IPS-NIHi7 (cell line): Measurements from ENCODE around the gene TENT5C.

ENCODE experiments used
- DNase-seq: peaks from one replicate; pipeline ENCODE4 v3.0.0; 2012; ENCODE audit warnings: mixed read lengths; ENCODE audit errors: extremely low spot score

The TENT5C gene

GRCh38 chr1:117573386-117574023 lies 32.3 kb upstream of the TENT5C start:
- DNase-seq, result no peak

DNA sequence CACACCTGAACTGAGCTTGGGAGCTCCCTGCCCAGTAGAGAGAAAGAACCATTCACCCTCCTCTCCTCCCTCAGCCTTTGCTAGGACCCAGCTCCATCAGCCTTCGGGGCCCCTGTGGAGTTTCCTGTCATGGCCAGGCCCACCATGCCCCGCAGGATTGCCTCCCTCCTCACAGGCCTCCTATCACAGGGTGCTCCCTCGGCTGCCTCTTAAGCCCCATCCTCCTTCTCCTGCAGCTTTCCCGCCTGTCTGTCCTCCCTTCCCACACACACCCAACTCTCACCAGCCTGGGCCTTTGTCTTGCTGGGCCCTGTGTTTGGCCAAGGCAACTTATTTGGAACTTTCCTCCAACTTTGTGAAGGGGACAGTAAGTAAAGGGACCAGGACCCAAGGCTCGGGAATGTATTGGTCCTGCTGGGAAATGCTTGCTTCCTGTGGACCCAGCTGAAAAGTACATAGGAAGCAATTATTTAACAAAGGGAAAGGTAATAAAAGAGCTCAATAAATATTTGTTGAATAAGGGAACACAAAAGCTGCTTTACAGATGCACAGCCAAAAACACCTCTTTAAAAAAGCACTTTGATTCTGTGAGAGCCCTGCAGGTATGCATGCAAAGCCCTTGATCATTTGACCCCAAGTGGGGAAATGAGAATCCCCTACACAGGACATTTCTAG lies 31.6 kb upstream of the TENT5C start:
- no peak for DNase-seq

DNA sequence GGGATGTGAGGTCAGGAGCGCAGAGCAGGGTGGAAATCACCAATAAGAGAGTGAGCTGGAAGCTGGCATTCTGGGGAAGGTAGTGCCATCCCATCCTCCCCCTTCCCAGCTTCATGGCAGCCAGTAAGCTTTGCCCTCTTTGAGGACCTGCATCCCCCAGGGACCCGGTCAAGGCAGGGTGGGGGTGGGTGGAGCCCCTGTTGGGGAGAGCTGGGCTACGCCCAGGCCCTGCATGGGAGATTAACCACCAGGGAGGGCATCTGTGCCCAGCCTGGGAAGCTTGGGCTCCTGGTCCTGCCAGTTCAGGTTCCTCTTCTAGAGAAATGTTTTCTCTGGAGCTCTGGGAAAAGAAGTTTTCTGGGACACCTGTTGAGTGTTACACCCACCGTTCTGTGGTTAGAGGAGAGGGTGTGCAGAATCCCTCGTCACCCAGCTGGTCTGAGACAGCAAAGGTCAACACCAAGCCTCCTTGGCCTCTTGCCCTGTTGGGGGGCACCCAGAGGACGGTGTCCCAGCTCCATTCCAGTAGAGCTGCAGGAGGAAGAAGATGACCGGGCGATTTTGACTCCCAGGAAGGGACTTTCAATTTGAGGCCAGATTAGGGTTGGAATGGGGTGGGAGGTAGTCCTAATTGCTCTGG lies 30.1 kb upstream of the TENT5C start:
- no peak for DNase-seq

GRCh38 chr1:117576236-117576635 lies 29.6 kb upstream of the TENT5C start:
- no peak for DNase-seq

DNA sequence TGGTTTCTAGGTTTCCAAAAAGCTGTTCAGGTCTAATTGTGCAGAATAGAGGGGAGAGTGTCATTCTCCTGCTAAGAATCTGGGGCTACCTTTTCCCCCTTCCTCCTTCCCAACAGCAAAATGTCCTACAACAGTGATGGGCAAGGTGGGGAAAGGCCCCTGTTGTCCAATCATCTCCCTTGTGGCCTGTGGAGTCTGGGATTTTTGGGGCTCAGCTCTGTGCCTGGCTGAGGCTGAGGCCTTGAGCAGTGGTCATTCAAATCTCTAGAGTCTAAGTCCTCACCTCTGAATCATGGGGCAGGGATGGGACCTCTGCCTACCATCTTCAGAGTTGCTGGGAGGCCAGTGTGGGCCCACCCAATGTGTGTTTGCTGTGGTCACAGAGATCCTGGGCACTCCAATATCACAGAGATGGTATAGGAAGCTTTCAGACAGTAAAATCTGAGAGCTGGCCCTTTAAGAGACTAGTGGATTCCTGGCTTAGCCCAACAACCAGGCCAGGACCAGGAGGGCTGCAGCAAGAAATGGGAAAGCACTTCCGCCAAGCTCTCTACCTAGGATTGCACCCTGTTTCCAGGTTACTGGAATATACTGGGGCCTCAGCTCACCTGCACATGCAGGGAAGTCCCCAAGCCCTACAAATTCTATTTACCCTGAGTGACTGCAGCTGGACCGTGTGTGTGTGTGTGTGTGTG lies 28.5 kb upstream of the TENT5C start:
- DNase-seq, result no peak

GRCh38 chr1:117578466-117578865 lies 27.4 kb upstream of the TENT5C start:
- DNase-seq, result no peak

DNA sequence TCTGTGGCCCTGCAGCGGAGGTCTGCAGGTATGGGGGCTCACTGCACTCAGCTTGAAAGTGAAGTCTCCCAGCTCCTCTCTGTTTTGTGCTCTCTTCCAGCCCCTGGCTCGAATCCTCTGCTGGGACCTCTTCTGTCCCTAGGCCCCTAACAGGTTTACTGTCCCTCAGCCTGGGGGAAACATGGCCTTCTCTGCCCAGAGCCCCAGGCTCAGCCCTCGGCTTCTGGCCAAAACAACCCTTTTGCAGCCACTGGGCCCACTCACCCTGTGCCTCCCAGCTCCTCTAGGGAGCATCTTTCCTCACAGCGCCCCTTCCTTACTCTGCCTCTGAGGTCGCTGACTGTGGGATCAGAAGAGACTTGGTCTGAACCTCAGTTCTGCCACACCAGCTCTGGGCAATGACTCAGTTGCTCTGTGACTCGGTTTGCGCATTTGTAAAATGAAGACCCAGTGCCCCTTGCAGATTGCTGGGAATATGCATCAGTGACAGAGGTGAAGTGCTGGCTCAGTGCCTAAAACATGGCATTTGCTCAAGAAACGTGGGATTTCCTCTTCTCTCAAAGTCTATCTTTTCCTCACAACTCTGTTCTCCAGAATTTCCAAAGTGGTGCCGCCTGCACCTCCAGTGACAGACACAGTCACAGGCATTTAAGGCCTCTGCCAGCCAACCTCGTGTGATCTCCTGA lies 26.5 kb upstream of the TENT5C start:
- DNase-seq, result no peak

GRCh38 chr1:117580436-117580835 lies 25.4 kb upstream of the TENT5C start:
- DNase-seq, result no peak

DNA sequence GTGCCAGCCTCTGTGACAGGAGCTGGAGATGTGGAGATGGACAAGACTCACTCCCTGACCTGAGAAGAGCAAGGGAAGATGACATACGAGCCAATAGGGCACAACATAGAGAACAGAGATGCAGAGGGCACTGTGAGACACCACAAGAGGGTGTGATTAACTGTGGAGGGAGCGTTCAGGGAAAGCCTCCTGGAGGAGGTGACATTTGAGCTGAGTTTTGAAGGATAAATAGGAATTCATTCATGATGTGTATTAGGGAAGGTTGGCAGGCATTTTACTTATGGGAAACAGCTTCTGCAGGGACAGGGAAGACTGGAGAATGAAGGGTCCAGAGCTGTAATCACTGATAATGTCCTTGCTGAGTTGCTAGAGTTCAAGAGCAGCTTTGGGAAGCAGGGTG lies 25.0 kb upstream of the TENT5C start:
- DNase-seq, result no peak

DNA sequence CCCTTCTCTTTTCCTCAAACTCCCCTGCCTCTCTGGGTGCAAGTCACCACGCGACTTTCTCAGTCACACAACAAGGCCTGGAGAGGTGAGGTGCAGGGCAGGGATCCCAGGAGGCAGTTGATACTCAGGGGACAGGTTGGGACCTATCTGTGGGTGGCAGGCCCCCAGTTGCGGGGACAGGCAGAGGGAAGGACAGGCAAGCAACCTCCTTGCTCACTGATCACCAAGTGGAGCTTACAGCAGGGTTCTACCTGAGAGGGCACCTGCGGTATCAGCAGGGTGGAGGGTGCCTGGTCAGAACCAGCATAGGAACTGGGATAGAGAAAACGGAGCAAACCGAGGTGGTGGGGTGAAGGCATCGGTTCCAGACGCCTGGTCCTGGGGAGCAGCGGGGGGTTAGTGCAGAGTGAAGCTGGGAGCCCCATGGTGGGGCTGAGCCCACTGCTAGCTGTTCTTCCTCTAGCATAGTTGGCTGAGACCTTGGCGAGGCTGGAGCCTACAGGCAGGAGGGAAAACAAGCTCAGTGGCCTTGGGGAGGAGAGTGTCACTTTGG lies 24.4 kb upstream of the TENT5C start:
- no peak for DNase-seq

DNA sequence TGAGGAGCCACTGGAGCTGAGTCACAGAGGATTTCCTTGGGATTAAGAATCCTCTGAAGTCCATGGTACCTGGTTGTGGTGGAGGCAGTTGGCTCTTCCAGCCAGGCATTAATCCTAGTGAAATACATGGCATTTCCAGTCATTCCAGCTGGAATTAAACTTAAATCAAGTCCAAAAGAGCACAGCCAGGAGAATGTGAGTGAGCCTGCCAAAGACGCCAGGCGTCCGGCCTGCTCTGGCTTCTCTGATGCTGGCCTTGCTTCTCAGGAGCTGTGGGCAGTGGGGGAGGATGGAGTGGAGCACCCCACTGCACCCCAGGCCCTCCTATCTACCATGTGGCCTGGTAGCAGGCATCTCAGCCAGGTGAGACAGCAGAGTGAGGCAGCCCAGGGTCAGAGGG lies 23.4 kb upstream of the TENT5C start:
- DNase-seq, result no peak

GRCh38 chr1:117583247-117583646 lies 22.6 kb upstream of the TENT5C start:
- no peak for DNase-seq

GRCh38 chr1:117584181-117584580 lies 21.7 kb upstream of the TENT5C start:
- no peak for DNase-seq

GRCh38 chr1:117585086-117585485 lies 20.8 kb upstream of the TENT5C start:
- DNase-seq, result no peak

DNA sequence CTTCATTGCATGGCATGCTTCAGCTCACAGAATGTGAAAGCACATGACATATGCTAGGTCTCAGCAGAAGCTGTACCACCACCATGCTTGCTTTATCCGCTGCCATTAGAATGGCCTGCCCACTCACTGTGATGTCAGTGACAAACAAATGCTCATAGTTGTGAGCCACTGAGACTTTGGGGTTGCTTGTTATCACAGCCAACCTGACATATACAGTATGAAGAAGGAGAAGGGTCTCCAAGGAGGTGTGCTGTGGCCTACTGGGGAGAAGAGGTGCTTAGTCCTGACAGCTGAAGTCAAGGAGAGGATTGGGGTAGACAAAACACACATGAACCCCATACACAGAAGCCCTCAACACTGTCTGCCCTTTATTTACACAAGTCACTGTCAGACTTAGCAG lies 19.5 kb upstream of the TENT5C start:
- DNase-seq, result no peak

- no peak for DNase-seq
Measured at GRCh38 chr1:117586747-117587498, 18.9 kb upstream of the TENT5C start.

DNA sequence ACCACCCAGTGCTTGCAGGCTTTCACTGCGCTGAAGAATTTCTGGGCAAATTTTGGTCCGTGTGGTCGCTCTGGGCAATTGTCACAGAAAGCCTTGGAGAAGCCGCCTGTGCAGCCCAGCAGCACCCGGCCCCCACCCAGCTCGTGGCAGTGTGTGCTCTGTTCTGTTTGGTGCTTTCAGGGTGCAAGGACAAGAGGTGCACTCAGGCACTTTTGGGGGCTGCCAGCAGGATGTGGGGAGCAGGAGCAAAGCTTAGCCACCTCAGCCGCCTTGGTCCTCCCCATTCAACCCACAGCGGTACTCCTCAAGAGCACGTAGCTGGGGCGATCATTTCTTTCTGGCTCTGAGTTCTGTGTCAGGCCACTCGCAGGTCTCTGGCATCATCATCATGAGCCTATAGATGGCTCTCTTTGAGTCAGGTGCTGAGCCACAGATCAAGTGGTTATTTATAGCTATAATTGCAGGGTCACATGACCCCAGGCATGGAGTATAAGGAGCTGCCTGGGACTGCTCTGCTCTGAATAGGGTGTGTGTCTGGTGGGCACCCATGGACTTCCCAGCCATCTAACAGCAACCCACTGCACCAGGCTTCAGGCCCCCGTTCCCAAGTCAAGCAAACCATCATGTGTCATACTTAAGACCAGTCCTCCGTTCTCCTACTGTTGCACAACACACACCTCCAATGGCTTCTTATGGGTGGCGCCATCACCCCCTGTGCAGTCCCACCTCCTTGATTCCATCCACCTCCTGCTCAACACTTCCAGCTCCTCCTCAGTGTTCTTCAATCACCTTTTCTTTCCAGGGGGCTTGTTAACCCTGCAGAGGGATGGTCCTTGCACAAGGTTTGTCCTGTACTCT lies 18.1 kb upstream of the TENT5C start:
- DNase-seq, result no peak

DNA sequence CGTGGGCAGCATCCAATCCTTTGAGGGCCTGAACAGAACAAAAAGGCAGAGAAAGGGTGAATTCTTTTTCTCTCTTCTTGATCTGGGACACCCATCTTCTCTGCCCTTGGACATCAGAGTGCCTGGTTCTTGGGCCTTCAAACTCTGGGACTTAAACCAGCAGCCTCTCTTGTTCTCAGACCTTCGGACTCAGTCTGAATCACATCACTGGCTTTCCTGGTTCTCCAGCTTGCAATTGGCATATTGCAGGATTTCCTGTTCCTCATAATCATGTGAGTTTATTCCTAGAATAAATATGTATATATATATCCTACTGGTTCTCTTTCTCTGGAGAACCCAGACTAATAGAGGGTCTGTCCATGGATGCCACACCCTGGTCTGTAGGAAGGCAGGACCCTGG lies 16.3 kb upstream of the TENT5C start:
- DNase-seq, result no peak

DNA sequence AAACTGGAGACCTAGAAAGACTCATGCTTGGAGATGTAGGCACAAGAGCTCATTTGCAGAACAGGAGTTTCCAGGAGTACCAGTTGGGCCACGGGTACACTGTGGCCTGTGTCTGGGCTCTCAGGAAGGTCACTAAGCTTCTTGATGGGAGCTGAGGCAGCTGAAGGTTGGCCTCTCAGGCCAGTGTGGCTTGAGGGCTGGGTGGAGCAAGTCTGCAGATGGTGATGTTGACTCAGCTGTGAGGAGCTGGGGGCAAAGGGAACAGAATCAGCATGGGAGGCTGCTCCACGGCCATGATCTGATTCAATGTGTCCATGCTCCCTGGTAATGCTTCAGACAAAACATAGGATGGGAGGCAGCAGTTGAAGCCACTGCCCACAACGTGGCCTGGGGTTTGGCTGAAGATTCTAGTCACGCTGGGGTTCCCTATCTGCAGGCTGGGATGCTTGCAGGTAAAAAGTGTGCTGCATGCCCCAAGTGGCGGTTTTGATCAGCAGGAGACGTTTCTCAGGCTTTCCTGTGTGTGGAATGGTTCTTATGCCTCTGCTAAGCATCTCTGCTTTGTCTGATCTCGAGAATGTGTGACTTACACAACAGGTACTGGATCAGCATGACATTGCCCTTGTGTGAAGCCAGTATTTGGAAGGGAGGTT lies 15.4 kb upstream of the TENT5C start:
- no peak for DNase-seq

- DNase-seq, result no peak
Measured at GRCh38 chr1:117591252-117591651, 14.6 kb upstream of the TENT5C start.
